Activated T-cell treated with anti-CD3 and anti-CD28 coated beads for 24 hours (primary cell): ENCODE measurements around the gene BORCS5.
"Not testable (repeated sequence)": the region's sequence is repeated elsewhere in the genome, so short reads cannot be mapped to it uniquely, and the experiment has no call there.

ENCODE experiments used
- DNase-seq: peaks from one replicate; pipeline ENCODE4 v3.0.0-alpha.2; 2020; ENCODE audit warnings: low read depth

Gene BORCS5

GRCh38 chr12:12396694-12397093 lies 39.8 kb downstream of the BORCS5 start:
- DNase-seq, result no peak

- DNase-seq, result no peak
Measured at GRCh38 chr12:12397184-12397583, 40.3 kb downstream of the BORCS5 start.

- DNase-seq, result no peak
Measured at GRCh38 chr12:12398026-12398859, 41.4 kb downstream of the BORCS5 start.

- DNase-seq, result no peak
Measured at GRCh38 chr12:12399161-12399560, 42.3 kb downstream of the BORCS5 start.

GRCh38 chr12:12399776-12400305 lies 43.0 kb downstream of the BORCS5 start:
- no peak for DNase-seq

- DNase-seq, result no peak
Measured at GRCh38 chr12:12400793-12401192, 43.9 kb downstream of the BORCS5 start.

- no peak for DNase-seq
Measured at GRCh38 chr12:12403264-12404248, 46.7 kb downstream of the BORCS5 start.

- no peak for DNase-seq
Measured at GRCh38 chr12:12404297-12404696, 47.4 kb downstream of the BORCS5 start.

- no peak for DNase-seq
Measured at GRCh38 chr12:12405882-12406281, 49.0 kb downstream of the BORCS5 start.

- no peak for DNase-seq
Measured at GRCh38 chr12:12406762-12407161, 49.9 kb downstream of the BORCS5 start.

- no peak for DNase-seq
Measured at GRCh38 chr12:12408265-12408690, 51.4 kb downstream of the BORCS5 start.

GRCh38 chr12:12409337-12409736 lies 52.5 kb downstream of the BORCS5 start:
- not testable (repeated sequence) for DNase-seq

- DNase-seq, result no peak
Measured at GRCh38 chr12:12415886-12416285, 59.0 kb downstream of the BORCS5 start.

GRCh38 chr12:12419165-12419564 lies 62.3 kb downstream of the BORCS5 start:
- not testable (repeated sequence) for DNase-seq

- no peak for DNase-seq
Measured at GRCh38 chr12:12423367-12423766, 66.5 kb downstream of the BORCS5 start.

- DNase-seq, result no peak
Measured at GRCh38 chr12:12425001-12425400, 68.1 kb downstream of the BORCS5 start.

- DNase-seq, result no peak
Measured at GRCh38 chr12:12425616-12426015, 68.7 kb downstream of the BORCS5 start.

GRCh38 chr12:12427568-12427967 lies 70.7 kb downstream of the BORCS5 start:
- DNase-seq, result no peak

GRCh38 chr12:12428047-12428446 lies 71.2 kb downstream of the BORCS5 start:
- no peak for DNase-seq

- no peak for DNase-seq
Measured at GRCh38 chr12:12428961-12429657, 72.2 kb downstream of the BORCS5 start.

- DNase-seq, result no peak
Measured at GRCh38 chr12:12432364-12432763, 75.5 kb downstream of the BORCS5 start.

GRCh38 chr12:12433203-12433731 lies 76.4 kb downstream of the BORCS5 start:
- no peak for DNase-seq
